OCI-LY1 (cell line): ENCODE measurements around the gene SMAP2.

Source experiments
- EZH2 ChIP-seq: fragments of 200-600 bp; sonication (generic), shearing (Covaris generic); IDR thresholded peaks from 2 replicates; pipeline ENCODE4 v1.8.0; 2017; ENCODE audit warnings: borderline replicate concordance, mixed run types, mild to moderate bottlenecking, antibody characterized with exemption, low read length, moderate library complexity, mixed read lengths
- TF ChIP-seq, protein P1 (sequence below): fragments of 200-600 bp; sonication (generic), shearing (Covaris generic); IDR thresholded peaks from 2 replicates; pipeline ENCODE4 v1.5.1; 2017; ENCODE audit warnings: mild to moderate bottlenecking, antibody characterized with exemption, low read length, moderate library complexity, mixed read lengths

GRCh38 chr1:40438391-40439015 lies 65.0 kb downstream of the SMAP2 start:
- TF ChIP-seq, protein P1, sequence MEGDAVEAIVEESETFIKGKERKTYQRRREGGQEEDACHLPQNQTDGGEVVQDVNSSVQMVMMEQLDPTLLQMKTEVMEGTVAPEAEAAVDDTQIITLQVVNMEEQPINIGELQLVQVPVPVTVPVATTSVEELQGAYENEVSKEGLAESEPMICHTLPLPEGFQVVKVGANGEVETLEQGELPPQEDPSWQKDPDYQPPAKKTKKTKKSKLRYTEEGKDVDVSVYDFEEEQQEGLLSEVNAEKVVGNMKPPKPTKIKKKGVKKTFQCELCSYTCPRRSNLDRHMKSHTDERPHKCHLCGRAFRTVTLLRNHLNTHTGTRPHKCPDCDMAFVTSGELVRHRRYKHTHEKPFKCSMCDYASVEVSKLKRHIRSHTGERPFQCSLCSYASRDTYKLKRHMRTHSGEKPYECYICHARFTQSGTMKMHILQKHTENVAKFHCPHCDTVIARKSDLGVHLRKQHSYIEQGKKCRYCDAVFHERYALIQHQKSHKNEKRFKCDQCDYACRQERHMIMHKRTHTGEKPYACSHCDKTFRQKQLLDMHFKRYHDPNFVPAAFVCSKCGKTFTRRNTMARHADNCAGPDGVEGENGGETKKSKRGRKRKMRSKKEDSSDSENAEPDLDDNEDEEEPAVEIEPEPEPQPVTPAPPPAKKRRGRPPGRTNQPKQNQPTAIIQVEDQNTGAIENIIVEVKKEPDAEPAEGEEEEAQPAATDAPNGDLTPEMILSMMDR = peak; percentile 89
- TF ChIP-seq EZH2 = no peak
